Measurements from ENCODE around the gene RGCC.

Gene RGCC

GRCh38 chr13:41465898-41466320, 8.6 kb downstream of the RGCC start:
- Histone ChIP-seq H3K36me3 (ENCODE audit: control insufficient read depth, insufficient read depth, low read length) (no peaks in the 10 kb centered on the region), H3K4me1 (ENCODE audit: control insufficient read depth, insufficient read depth, low read length) (peaks cover 14% of the 10 kb centered on the region), H3K9me3 (ENCODE audit: control insufficient read depth, low read length) (no peaks in the 10 kb centered on the region), H3K9ac (ENCODE audit: low read length) (no peak overlapping the region), H3K27me3 (ENCODE audit: control insufficient read depth, insufficient read depth, low read length) (no peaks in the 10 kb centered on the region), H3K4me3 (ENCODE audit: low read length) (no peak overlapping the region)

- Histone ChIP-seq H3K4me3 (ENCODE audit: low read length) (no peak overlapping the region), H3K4me1 (ENCODE audit: control insufficient read depth, insufficient read depth, low read length) (peaks cover 14% of the 10 kb centered on the region), H3K9me3 (ENCODE audit: control insufficient read depth, low read length) (no peaks in the 10 kb centered on the region), H3K9ac (ENCODE audit: low read length) (no peak overlapping the region), H3K36me3 (ENCODE audit: control insufficient read depth, insufficient read depth, low read length) (no peaks in the 10 kb centered on the region), H3K27me3 (ENCODE audit: control insufficient read depth, insufficient read depth, low read length) (no peaks in the 10 kb centered on the region)
Observed at GRCh38 chr13:41467425-41467945, 10.1 kb downstream of the RGCC start.

- no peaks in the 10 kb centered on the region for H3K9me3 ChIP-seq (ENCODE audit: control insufficient read depth, low read length)
- peaks cover 12% of the 10 kb centered on the region for H3K4me1 ChIP-seq (ENCODE audit: control insufficient read depth, insufficient read depth, low read length)
- H3K9ac ChIP-seq (ENCODE audit: low read length), result no peak overlapping the region
- H3K27me3 ChIP-seq (ENCODE audit: control insufficient read depth, insufficient read depth, low read length), result no peaks in the 10 kb centered on the region
- H3K4me3 ChIP-seq (ENCODE audit: low read length), result no peak overlapping the region
- no peaks in the 10 kb centered on the region for H3K36me3 ChIP-seq (ENCODE audit: control insufficient read depth, insufficient read depth, low read length)
Observed at GRCh38 chr13:41468631-41469030, 11.3 kb downstream of the RGCC start.

GRCh38 chr13:41470196-41470595, 12.8 kb downstream of the RGCC start:
- no peaks in the 10 kb centered on the region for H3K36me3 ChIP-seq (ENCODE audit: control insufficient read depth, insufficient read depth, low read length)
- no peak overlapping the region for H3K4me3 ChIP-seq (ENCODE audit: low read length)

GRCh38 chr13:41471785-41472184, 14.4 kb downstream of the RGCC start:
- Histone ChIP-seq H3K4me3 (ENCODE audit: low read length) (no peak overlapping the region), H3K9me3 (ENCODE audit: control insufficient read depth, low read length) (no peaks in the 10 kb centered on the region), H3K9ac (ENCODE audit: low read length) (no peak overlapping the region), H3K36me3 (ENCODE audit: control insufficient read depth, insufficient read depth, low read length) (no peaks in the 10 kb centered on the region), H3K27me3 (ENCODE audit: control insufficient read depth, insufficient read depth, low read length) (no peaks in the 10 kb centered on the region), H3K4me1 (ENCODE audit: control insufficient read depth, insufficient read depth, low read length) (no peaks in the 10 kb centered on the region)

More at GRCh38 chr13:41470196-41470595, 12.8 kb downstream of the RGCC start:
- H3K9me3 ChIP-seq (ENCODE audit: control insufficient read depth, low read length), result no peaks in the 10 kb centered on the region
- no peaks in the 10 kb centered on the region for H3K27me3 ChIP-seq (ENCODE audit: control insufficient read depth, insufficient read depth, low read length)
- no peak overlapping the region for H3K9ac ChIP-seq (ENCODE audit: low read length)
- no peaks in the 10 kb centered on the region for H3K4me1 ChIP-seq (ENCODE audit: control insufficient read depth, insufficient read depth, low read length)

- Histone ChIP-seq H3K27me3 (ENCODE audit: control insufficient read depth, insufficient read depth, low read length) (no peaks in the 10 kb centered on the region), H3K4me3 (ENCODE audit: low read length) (no peak overlapping the region), H3K4me1 (ENCODE audit: control insufficient read depth, insufficient read depth, low read length) (no peaks in the 10 kb centered on the region), H3K9me3 (ENCODE audit: control insufficient read depth, low read length) (no peaks in the 10 kb centered on the region), H3K36me3 (ENCODE audit: control insufficient read depth, insufficient read depth, low read length) (no peaks in the 10 kb centered on the region), H3K9ac (ENCODE audit: low read length) (no peak overlapping the region)
Observed at GRCh38 chr13:41487222-41487621, 29.9 kb downstream of the RGCC start.

GRCh38 chr13:41488124-41488523, 30.8 kb downstream of the RGCC start:
- Histone ChIP-seq H3K9ac (ENCODE audit: low read length) (no peak overlapping the region), H3K4me1 (ENCODE audit: control insufficient read depth, insufficient read depth, low read length) (no peaks in the 10 kb centered on the region), H3K27me3 (ENCODE audit: control insufficient read depth, insufficient read depth, low read length) (no peaks in the 10 kb centered on the region), H3K36me3 (ENCODE audit: control insufficient read depth, insufficient read depth, low read length) (no peaks in the 10 kb centered on the region), H3K9me3 (ENCODE audit: control insufficient read depth, low read length) (no peaks in the 10 kb centered on the region), H3K4me3 (ENCODE audit: low read length) (no peak overlapping the region)

GRCh38 chr13:41490371-41491015, 33.1 kb downstream of the RGCC start:
- no peaks in the 10 kb centered on the region for H3K27me3 ChIP-seq (ENCODE audit: control insufficient read depth, insufficient read depth, low read length)
- H3K9ac ChIP-seq (ENCODE audit: low read length), result no peak overlapping the region
- no peak overlapping the region for H3K4me3 ChIP-seq (ENCODE audit: low read length)
- H3K9me3 ChIP-seq (ENCODE audit: control insufficient read depth, low read length), result no peaks in the 10 kb centered on the region
- H3K36me3 ChIP-seq (ENCODE audit: control insufficient read depth, insufficient read depth, low read length), result no peaks in the 10 kb centered on the region
- H3K4me1 ChIP-seq (ENCODE audit: control insufficient read depth, insufficient read depth, low read length), result no peaks in the 10 kb centered on the region

GRCh38 chr13:41491436-41491835, 34.1 kb downstream of the RGCC start:
- no peak overlapping the region for H3K4me3 ChIP-seq (ENCODE audit: low read length)
- H3K9ac ChIP-seq (ENCODE audit: low read length), result no peak overlapping the region
- no peaks in the 10 kb centered on the region for H3K4me1 ChIP-seq (ENCODE audit: control insufficient read depth, insufficient read depth, low read length)
- H3K9me3 ChIP-seq (ENCODE audit: control insufficient read depth, low read length), result no peaks in the 10 kb centered on the region
- no peaks in the 10 kb centered on the region for H3K36me3 ChIP-seq (ENCODE audit: control insufficient read depth, insufficient read depth, low read length)
- H3K27me3 ChIP-seq (ENCODE audit: control insufficient read depth, insufficient read depth, low read length), result no peaks in the 10 kb centered on the region

- Histone ChIP-seq H3K36me3 (ENCODE audit: control insufficient read depth, insufficient read depth, low read length) (no peaks in the 10 kb centered on the region), H3K4me1 (ENCODE audit: control insufficient read depth, insufficient read depth, low read length) (no peaks in the 10 kb centered on the region), H3K9ac (ENCODE audit: low read length) (no peak overlapping the region), H3K27me3 (ENCODE audit: control insufficient read depth, insufficient read depth, low read length) (no peaks in the 10 kb centered on the region), H3K9me3 (ENCODE audit: control insufficient read depth, low read length) (no peaks in the 10 kb centered on the region), H3K4me3 (ENCODE audit: low read length) (no peak overlapping the region)
Observed at GRCh38 chr13:41492432-41493260, 35.3 kb downstream of the RGCC start.

- Histone ChIP-seq H3K27me3 (ENCODE audit: control insufficient read depth, insufficient read depth, low read length) (no peaks in the 10 kb centered on the region), H3K36me3 (ENCODE audit: control insufficient read depth, insufficient read depth, low read length) (no peaks in the 10 kb centered on the region), H3K9ac (ENCODE audit: low read length) (no peak overlapping the region), H3K9me3 (ENCODE audit: control insufficient read depth, low read length) (no peaks in the 10 kb centered on the region), H3K4me1 (ENCODE audit: control insufficient read depth, insufficient read depth, low read length) (no peaks in the 10 kb centered on the region), H3K4me3 (ENCODE audit: low read length) (no peak overlapping the region)
Observed at GRCh38 chr13:41494202-41494601, 36.9 kb downstream of the RGCC start.

GRCh38 chr13:41495044-41495443, 37.7 kb downstream of the RGCC start:
- no peaks in the 10 kb centered on the region for H3K9me3 ChIP-seq (ENCODE audit: control insufficient read depth, low read length)
- H3K27me3 ChIP-seq (ENCODE audit: control insufficient read depth, insufficient read depth, low read length), result no peaks in the 10 kb centered on the region
- no peaks in the 10 kb centered on the region for H3K4me1 ChIP-seq (ENCODE audit: control insufficient read depth, insufficient read depth, low read length)
- no peaks in the 10 kb centered on the region for H3K36me3 ChIP-seq (ENCODE audit: control insufficient read depth, insufficient read depth, low read length)
- no peak overlapping the region for H3K9ac ChIP-seq (ENCODE audit: low read length)
- no peak overlapping the region for H3K4me3 ChIP-seq (ENCODE audit: low read length)

Measured in mucosa of stomach (tissue), 1 donor.